ENCODE measurements around the gene TPO.

- no peak for TF ChIP-seq CTCF (conservative IDR thresholded peaks at IDR 0.05 in 1 of 2, IDR thresholded peaks at IDR 0.05 in 1 of 2; ENCODE audit: extremely low read depth in 1 of 2, insufficient read depth in 1 of 2, low read depth in 1 of 2, low read length in 2 of 2)
- TF ChIP-seq EZH2 (IDR thresholded peaks at IDR 0.05; ENCODE audit: borderline replicate concordance, low read length): no peak
These were observed at the start of gene TPO for GRCh38 chr2:1413156-1413710.

Data from mammary epithelial cell (primary cell).